Thyroid gland (tissue), 4 donors: ENCODE measurements around the gene KRTAP3-1.

Experiments used
- CTCF ChIP-seq, 6 experiments: fragments of 200-600 bp in 3 of 6; fragments of 450-650 bp in 3 of 6; sonication (generic) in 3 of 6; IDR thresholded peaks; one replicate each; pipeline ENCODE4 v1.5.1; 2016 to 2019; ENCODE audit warnings: antibody characterized with exemption in 6 of 6, mild to moderate bottlenecking in 2 of 6, inconsistent platforms in 1 of 6, moderate library complexity in 1 of 6
- POLR2A ChIP-seq, 2 donors: fragments of 450-650 bp; IDR thresholded peaks; one replicate each; pipeline ENCODE4 v1.6.1; 2017; ENCODE audit warnings: antibody characterized with exemption in 2 of 2, mild to moderate bottlenecking in 2 of 2, moderate library complexity in 1 of 2

GRCh38 chr17:41057547-41057946 lies 48.6 kb upstream of the KRTAP3-1 start:
- TF ChIP-seq POLR2A (IDR thresholded peaks at IDR 0.05) (no peak), CTCF (IDR thresholded peaks at IDR 0.05) (no peak)
